ENCODE data around the gene TMEM232. TPM values are rescaled to one million over a fixed set of nuclear protein-coding genes. Genes with fewer than 3 reads are reported as not detected.

TMEM232 gene
- 0.08 TPM in 1 of 2 replicates, not detected in the other for total RNA-seq

DNA sequence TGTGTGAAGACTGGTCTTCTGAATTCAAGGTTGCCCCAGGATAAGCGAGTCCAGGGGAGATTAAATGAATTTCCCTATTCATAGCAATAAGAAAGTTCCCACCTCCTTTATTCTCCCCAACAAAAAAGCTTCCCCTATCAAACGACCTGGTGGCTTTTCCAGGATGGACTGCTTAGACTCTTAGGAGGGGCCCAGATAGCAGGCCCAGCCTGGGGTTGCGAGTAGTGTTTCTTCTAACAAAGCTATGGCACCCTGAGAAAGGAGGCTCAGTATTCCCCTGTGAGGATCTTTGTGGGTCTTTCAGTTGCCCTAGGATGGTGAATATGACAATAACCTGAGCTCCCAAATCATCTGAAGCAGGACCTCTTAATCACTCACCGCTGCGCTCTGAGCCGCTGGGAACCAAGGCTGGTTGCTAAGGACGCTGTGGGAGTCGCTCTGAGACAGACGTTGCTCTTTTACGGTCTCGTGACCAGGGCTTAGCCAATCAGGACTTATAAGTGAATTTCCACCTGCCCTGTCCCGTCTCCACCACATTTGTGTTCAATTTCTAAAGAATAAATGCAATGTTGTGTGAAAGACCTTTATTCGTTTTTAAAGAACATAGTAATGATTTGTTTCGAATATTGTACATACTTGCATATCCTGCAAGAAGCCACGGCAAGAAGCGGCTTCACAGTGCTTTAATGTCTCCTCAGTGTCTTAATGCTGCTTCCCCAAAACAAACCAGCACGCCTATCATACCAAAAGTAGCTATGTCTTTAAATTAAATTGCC, at the start of gene TMEM232:
Gene TMEM232 (minus strand): TSS at position 423 of the 776 bp plus-strand sequence. CDS start 59,319 bp downstream, outside the sequence.

GRCh38 chr5:110738812-110739651, 12.6 kb upstream of the TMEM232 start, which contains the start of gene SLC25A46:
TSS of gene SLC25A46 (plus strand) at chr5:110739007. CDS start at chr5:110739120, 113 bp downstream.

Other genes with a start within 250 kb of the TMEM232 start
- 34.6 and 40.6 TPM in 2 replicates for gene SLC25A46, start 12.3 kb upstream of the TMEM232 start, total RNA-seq

Measured in hair follicular keratinocyte (primary cell).